GM04503 (cell line): Measurements from ENCODE around the gene FNDC3B.
"Not testable (repeated sequence)": the region's sequence is repeated elsewhere in the genome, so short reads cannot be mapped to it uniquely, and the experiment has no call there.

ENCODE experiments used
- DNase-seq: peaks from one replicate; pipeline ENCODE4 v3.0.0-alpha.2; 2012; ENCODE audit warnings: low read depth

FNDC3B gene

GRCh38 chr3:172093581-172094443 lies 54.4 kb downstream of the FNDC3B start:
- DNase-seq: not testable (repeated sequence)

GRCh38 chr3:172094621-172095557 lies 55.5 kb downstream of the FNDC3B start:
- DNase-seq: no peak

DNA sequence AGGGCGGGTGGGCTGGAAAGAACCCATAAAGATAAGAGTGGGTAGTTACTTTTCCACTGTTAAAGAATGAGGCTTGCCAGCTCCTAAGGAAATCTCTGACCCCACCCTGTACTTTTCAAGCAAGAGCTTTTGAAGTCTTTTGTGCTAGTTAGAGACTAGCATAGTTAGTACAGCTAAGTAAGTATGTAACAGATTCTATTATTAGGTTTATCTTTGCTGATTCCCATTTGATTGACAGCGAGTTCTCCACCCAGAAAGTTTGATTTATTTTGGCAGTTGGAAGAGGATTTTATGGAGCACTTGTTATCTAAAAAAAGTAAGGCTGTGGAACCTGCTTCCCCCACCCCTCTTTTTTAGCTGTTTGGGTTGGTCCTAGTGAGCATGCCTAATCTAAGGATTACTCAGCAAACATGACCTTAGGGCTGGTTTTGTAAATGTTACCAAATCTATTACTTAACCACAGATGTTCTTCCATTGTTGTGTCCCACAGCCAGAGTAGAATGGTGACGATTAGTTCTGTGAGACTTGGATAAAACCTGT lies 57.6 kb downstream of the FNDC3B start:
- DNase-seq: peak; percentile 33

DNA sequence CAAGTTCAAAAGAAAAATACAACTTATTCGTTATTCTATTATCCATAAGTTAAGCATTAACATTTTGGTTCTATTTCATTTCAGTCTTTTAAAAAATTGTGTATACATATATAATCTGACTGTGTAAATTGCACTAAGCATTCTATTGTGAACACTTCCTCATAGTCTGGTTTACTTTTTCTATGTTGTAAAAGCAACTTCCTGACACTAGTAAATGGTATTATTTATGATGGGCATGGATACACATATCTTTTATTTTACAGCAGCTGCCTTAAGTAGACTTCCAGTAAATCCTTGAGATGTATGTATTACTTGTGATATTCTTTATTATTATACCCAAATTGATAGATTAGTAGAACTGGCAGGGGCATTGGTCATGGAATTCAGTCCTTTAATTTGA lies 58.2 kb downstream of the FNDC3B start:
- DNase-seq: no peak

DNA sequence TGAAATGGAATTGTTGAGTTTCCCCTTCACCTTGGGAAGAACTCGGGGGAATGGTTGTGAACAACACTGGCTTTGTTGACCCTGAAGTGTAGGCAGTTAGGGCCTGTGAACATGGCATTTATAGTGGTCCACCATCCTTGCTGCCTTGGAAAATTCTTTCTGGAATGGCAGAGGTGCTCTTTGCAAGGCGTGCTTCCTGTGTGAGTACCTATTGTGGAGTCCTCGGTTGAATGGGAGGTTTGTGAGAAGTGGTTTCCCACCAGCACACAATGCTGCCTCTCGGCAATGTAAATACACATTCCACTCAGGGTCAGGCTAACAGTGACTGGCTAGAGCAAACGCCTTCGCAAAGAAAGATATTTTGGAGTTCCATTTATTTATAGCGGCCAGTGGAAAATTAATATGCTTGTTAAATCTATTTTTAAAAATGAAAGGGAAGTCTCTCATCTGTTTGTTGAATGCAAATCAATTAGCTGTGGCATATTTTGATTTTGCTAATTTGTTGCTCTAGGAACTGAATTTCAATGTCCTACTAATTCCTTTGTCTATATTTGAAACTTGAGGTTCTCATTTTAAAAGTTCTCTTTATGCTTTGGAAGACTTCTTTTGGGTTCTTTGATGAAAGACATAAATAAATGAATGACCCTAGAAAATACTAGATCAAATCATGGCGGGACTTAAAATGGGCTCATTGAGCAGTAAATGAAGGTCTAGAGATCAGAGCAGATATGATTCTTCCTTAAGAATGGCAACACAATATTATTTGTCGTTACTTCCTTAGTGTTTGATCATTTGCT lies 59.5 kb downstream of the FNDC3B start:
- DNase-seq: no peak

DNA sequence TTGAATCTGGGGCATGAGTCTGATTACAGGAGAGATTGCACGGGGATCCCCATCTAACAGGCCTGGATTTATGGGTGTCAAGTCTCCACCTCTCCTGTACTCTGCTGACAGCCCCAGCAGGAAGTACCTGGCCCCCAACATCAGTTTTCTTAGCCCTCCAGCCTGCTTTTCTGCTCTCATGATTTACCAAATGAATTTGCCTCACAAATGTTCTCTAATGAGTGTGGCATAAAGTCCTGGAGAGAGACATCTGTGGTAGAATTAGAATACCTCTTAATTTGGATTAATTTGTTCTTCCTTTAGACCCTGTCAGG lies 60.1 kb downstream of the FNDC3B start:
- no peak for DNase-seq

DNA sequence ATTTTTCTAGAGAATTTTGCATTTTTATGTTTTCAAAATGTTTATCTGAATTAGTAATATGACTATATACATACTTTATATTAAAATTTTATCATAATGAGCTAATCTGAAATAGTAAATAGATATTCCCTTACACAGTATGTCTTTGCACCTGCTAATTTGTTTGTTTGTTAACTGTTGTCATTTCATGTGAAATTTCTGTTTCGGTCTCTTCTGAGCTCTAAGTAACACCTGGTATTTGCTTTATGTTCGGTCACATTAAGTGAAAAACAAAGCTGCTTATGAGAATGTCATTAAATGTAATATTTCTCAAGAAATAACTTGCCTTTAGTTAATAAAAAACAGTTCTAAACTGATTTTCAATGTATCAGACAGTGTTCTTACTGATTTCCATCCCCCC lies 61.1 kb downstream of the FNDC3B start:
- no peak for DNase-seq

DNA sequence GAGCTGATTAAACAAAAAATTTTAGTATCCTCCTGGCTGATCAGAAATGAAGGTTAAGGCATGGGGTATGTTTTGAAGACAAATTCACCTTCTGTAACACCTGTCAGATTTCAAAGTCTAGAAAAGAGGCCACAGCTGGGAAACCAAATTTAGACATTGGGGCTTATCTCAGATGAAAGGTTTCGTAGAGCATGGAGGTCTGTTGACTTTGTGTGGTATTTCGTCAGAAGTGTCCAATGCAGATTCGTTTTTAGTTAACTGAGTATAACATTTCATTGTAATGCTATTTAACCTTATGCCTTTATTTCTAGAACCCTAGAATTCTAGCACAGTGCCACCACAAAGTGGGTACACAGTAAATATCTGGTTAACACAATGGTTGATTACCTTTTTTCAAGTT lies 61.7 kb downstream of the FNDC3B start:
- DNase-seq: no peak

DNA sequence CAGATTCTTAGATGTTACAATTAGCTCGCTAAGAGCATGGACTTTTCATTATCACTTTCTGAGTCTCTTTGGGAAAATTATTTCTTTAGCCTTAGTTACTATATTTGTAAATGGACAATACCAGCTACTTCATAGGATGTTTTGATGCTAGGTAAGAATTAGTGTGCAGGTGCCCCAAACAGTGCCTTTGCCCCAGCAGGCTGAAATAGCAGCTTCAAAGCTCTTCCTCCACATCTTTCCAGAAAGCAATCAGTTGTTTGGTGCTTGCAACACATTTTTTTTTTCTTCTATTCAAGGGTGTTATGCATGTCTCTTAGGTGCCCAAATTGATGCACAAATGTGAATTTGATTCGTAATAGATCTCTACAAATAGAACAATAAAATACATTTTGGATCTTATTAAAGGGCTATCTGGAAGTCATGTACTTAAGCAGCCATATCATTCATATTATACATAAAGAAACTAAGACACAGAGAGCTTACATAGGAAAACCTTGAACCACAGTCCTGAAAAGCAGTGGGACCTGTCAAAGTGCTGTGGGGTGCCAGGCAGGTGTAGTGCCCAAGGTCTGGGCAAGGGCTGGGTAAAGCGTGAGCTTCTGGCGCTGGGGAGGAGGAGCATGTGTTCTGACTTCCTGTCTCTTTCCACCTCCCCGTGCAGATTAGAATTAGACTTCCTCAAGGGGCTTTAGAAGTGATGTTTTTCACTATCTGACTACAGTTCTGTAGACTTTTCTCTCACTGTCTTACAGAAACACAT lies 62.9 kb downstream of the FNDC3B start:
- no peak for DNase-seq

GRCh38 chr3:172102883-172103310 lies 63.5 kb downstream of the FNDC3B start:
- no peak for DNase-seq

GRCh38 chr3:172103724-172104123 lies 64.3 kb downstream of the FNDC3B start:
- DNase-seq: no peak

DNA sequence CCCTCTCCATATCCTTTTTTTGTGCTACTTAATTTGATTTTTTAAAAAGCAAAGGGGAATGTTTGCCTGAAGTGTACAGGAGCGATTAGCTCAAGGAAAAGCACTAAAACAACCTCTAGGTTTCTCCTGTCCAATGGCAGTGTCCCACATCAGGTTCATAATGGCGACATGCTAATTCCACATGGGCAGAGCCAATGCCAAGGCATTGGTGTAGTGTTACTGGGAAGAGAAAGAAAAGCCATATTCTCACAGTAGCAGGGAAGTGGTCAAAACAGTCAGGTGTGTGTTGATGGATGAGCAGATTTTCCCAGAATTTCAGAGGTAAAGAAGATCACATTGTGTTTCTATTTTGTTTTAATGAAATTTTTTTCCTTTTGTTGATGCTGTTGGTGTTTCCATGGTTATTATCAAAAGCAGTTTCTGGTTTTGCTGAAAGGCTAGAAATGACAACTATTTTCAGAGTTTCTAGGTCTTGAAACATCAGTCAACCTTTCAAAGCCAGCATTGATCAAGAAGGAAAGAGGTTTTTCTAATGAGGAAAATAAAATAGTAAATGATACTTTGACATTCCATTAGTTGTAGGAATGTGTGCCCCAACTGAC lies 65.2 kb downstream of the FNDC3B start:
- no peak for DNase-seq

GRCh38 chr3:172106037-172106954 lies 66.9 kb downstream of the FNDC3B start:
- DNase-seq: no peak

DNA sequence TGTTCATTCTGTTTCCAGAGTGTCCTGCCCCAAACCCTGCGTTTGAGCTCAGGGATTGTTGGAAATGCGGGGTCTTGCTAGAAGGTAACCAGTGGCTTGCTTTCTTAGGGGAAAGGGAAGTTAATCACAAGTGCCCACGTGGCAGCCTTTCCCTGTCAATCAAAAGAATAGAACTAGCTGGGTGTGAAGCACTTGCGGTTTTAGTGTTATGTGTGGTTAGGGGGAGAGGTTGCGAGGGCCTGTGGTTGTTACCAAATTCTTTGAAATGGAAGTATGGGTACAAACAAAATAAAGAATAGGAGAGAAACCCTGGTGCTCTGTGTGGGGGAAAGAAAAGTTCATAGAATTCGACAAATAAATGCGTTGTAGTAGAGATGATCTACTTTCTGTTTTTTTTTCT lies 67.6 kb downstream of the FNDC3B start:
- no peak for DNase-seq

DNA sequence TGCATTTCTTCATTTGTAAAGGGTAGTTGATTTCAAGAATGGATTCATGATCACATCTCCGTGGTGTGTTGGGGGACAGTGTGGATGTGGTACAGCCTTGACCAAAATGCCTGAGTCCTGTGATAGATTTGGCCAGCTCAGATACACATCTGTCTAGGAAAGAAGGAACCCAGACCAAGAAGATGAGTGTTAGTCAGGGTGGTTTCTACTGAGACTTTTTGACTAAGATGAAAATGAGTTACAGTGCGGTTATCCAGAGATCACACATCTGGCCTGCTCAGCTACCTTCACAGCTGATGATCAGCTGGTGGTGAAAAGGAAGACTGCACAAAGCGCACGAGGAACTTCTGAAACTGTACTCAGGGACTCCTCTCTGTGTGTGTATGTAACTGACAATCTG lies 68.0 kb downstream of the FNDC3B start:
- no peak for DNase-seq

DNA sequence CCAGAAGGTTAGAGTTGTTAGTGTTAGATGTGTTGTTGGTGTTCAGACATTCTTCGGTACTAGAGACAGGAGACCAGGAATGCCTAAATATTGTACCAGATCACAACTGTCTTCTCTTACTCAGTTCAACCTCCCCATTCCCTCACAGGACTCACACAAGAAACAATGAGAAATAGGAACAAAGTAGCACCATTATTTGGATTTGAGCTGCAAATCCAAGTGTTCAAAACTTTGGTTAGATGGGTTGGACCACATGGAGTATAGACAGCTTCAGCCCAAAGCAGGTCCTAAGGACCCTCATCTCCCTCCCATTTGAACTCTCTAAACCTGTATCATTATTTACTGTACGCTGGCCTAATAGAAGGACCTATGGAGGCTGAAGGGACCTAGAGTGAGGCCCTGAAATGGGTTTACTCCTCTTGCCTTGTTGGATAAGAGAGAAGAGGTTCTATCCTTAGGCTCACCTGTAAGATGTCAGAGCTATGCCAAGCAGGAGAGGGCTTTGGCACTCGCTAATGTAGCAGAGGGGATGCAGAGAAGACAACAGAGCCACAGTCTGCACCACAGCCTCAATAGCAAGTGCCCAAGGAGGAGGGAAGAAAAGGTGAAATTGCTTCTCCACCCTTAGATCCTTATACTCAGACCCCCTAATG lies 70.9 kb downstream of the FNDC3B start:
- no peak for DNase-seq

- DNase-seq: no peak
Measured at GRCh38 chr3:172111163-172111562, 71.8 kb downstream of the FNDC3B start.

GRCh38 chr3:172112078-172112733 lies 72.8 kb downstream of the FNDC3B start:
- no peak for DNase-seq

DNA sequence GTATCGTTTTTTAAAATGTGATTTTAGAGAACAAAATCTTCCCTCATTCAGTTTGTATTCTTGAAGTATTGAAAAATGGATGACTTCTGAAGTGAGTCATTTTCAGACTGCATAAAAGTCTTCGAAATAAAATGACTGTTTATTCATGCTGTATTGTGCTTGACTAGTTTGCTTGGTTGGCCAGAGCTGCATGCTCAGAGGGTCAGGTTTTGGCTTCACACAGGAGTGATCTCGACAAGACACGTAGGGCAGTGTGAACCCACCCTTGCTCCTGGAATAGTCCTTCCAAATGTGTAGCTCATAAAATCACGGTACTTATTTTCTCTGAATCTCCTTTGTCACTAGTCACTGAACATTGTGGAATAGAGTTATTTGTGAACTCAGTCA lies 73.3 kb downstream of the FNDC3B start:
- DNase-seq: no peak
